Psoas muscle (tissue), 8 donors: ENCODE data around the gene ZIC4. TPM values are rescaled to one million over a fixed set of nuclear protein-coding genes. Genes with fewer than 3 reads are reported as not detected.

Experiments
- ATAC-seq, 4 donors: fragments of 200-7000 bp; cut with Tn5 transposase; one replicate each; pipeline ENCODE4 v1.9.1; 2020; ENCODE audit warnings: moderate library complexity in 3 of 4, mild to moderate bottlenecking in 2 of 4
- DNase-seq, 2 donors: peaks; one replicate each; pipeline ENCODE4 v3.0.0-alpha.2; 2020
- H3K27ac ChIP-seq: fragments of 200-600 bp; one replicate; pipeline ENCODE4 v1.8.0; 2022
- H3K27me3 ChIP-seq, 3 donors: fragments of 200-600 bp in 1 of 3; one replicate each; pipeline versions ENCODE4 v1.6.1 to v1.8.0; 2013 to 2022; ENCODE audit warnings: low read length in 2 of 3, mild to moderate bottlenecking in 2 of 3, moderate library complexity in 1 of 3; ENCODE audit not compliant: insufficient read depth in 3 of 3
- H3K36me3 ChIP-seq, 2 donors: fragments of 200-600 bp in 1 of 2; one replicate each; pipeline versions ENCODE4 v1.6.1 to v1.8.0; 2013 to 2022; ENCODE audit warnings: low read depth in 1 of 2, mild to moderate bottlenecking in 1 of 2, moderate library complexity in 1 of 2; ENCODE audit not compliant: insufficient read depth in 1 of 2
- H3K4me1 ChIP-seq: fragments of 200-600 bp; one replicate; pipeline ENCODE4 v1.8.0; 2022
- H3K4me3 ChIP-seq: fragments of 200-600 bp; one replicate; pipeline ENCODE4 v1.8.0; 2022; ENCODE audit warnings: mild to moderate bottlenecking
- H3K9me3 ChIP-seq: fragments of 200-600 bp; one replicate; pipeline ENCODE4 v1.8.0; 2022
- WGBS, 3 donors: extraction: QIAGEN DNeasy Blood & Tissue Kit; methylation state at CpG; one replicate each; pipeline versions ENCODE4 v1.1.6 to v1.1.7; 2013; 5-methylcytosine and 5-hydroxymethylcytosine counted together
- intact Hi-C, 2 donors: fragments of 100-400 bp; cut with DNase I; formaldehyde crosslinking; loops; one replicate each; pipeline versions ENCODE4 v1.11.0 to v1.14.2; 2022
- polyA plus RNA-seq, 3 donors: library from polyadenylated mRNA; stranded (reverse); fragments of 200-250 nt; gene quantifications; one replicate each; pipeline ENCODE4 v1.2.3, GENCODE V29; 2013
- total RNA-seq, 4 donors: library from RNA; stranded (reverse); fragmentation: NEBNext Ultra II Directional in 2 of 4; extraction: Animal tissue kit (Norgen Biotek cat#: 25700) in 2 of 4; gene quantifications; one replicate each; pipeline versions ENCODE4 v1.2.1 to v1.2.4, GENCODE V29; 2021 to 2023
- TF ChIP-seq, protein P1 (sequence below): fragments of 200-600 bp; IDR thresholded peaks from one replicate; pipeline ENCODE4 v1.8.0; 2022; ENCODE audit warnings: antibody characterized with exemption
- donor health status: healthy with polysubstance abuse.
- donor health status: DM: no; HTN: no; CAD: no; lungs with moderate emphysema.
- donor health status: Bipolar disorder and iron deficiency.
- donor health status: healthy.
- donor health status: DM: yes; HTN: yes; CAD: no.
- donor health status: DM: no; HTN: no; CAD: no.
- donor health status: DM: no; HTN: no; CAD: no.
- donor health status: DM: yes; HTN: yes; CAD: no.

Gene ZIC4
- total and polyA plus RNA-seq, 7 donors, result 0.10 to 1.00 (median 0.46) TPM

DNA sequence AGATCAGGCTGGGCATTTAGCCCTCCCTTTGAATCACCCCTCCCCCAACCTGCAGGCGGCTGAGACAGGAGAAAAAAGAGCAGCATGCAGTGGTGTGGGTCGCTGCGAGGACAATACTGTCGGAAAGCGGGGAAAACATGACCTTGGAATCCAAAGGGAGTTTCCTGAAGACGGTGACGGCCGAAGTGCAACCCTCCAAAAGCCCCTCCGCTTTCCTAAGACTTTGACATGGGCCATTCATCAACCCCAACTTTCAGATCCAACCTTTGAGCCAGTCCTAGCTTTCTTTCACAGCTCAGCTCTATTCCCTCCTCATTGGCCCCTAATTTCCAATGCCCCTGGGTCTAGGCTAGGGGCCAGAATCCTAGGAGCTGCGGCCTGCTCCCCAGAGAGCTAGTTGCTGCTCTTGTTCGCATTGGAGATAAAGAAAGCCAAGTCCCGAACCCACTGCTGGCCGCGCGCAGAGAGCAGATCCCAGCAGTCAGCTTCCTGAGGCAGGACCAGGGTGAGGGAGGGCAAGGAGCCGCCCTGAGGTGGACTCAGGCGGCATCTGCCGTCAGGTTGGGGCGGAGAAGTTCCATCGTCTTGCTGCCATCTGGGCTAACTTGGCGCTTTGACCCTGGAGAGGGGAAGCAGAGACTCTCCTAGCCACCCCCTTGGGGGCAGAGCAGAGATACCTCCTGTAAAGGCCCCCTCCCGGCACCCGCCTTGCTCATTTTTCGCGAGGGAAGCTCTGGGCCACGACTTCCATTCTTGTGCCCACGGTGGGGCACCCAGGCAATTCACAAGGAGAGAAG, 914 bp downstream of the ZIC4 start:
- Histone ChIP-seq H3K4me1 (peaks cover 2% of the 10 kb centered on the region), H3K4me3 (no peak overlapping the region), H3K27ac (no peak overlapping the region), H3K27me3 (peaks cover 0 to 48% (median 8%) of the 10 kb centered on the region in 3 donors), H3K9me3 (no peaks in the 10 kb centered on the region), H3K36me3 (no peaks in the 10 kb centered on the region)
- whole genome bisulfite sequencing, 3 donors, result 61 to 72% (median 62%) methylated on average over 27 of the region's 27 CpGs
- DNase-seq (no peak), ATAC-seq (no peak)
- intact Hi-C loops, result no loop called here
- TF ChIP-seq, protein P1, sequence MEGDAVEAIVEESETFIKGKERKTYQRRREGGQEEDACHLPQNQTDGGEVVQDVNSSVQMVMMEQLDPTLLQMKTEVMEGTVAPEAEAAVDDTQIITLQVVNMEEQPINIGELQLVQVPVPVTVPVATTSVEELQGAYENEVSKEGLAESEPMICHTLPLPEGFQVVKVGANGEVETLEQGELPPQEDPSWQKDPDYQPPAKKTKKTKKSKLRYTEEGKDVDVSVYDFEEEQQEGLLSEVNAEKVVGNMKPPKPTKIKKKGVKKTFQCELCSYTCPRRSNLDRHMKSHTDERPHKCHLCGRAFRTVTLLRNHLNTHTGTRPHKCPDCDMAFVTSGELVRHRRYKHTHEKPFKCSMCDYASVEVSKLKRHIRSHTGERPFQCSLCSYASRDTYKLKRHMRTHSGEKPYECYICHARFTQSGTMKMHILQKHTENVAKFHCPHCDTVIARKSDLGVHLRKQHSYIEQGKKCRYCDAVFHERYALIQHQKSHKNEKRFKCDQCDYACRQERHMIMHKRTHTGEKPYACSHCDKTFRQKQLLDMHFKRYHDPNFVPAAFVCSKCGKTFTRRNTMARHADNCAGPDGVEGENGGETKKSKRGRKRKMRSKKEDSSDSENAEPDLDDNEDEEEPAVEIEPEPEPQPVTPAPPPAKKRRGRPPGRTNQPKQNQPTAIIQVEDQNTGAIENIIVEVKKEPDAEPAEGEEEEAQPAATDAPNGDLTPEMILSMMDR, result no peak

DNA sequence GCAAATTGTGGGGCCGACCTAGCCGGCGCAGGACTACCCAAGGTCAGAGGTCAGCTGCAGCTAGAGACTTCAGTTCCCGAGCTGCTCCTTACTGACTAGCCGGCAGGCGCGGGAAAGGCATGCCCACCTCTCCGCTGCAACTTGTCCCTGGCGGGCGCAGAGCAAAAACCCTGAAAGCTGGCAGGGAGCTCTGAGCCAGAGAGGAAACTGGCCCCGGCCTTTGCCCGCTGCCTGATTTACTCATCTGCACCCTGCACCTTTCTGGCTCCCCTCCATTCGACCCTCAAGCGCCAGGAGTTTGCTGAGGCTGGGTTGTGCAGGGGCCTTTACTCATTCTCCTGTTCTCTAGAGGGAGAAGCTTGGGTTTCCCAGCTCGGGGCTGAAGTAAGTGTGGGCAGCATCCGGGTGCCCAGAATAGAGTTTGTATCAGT, 1.5 kb downstream of the ZIC4 start:
- H3K27ac ChIP-seq, result no peak overlapping the region
- intact Hi-C loops, result no loop called here
- H3K27me3 ChIP-seq, result peaks cover 0 to 42% (median 8%) of the 10 kb centered on the region in 3 donors
- no peak overlapping the region for H3K4me3 ChIP-seq
- DNase-seq, result no peak
- no peaks in the 10 kb centered on the region for H3K4me1 ChIP-seq
- ATAC-seq, result no peak
- TF ChIP-seq, protein P1, result no peak
- H3K36me3 ChIP-seq, result no peaks in the 10 kb centered on the region
- no peaks in the 10 kb centered on the region for H3K9me3 ChIP-seq
- WGBS, 3 donors, result 55 to 70% (median 67%) methylated on average over 16 of the region's 16 CpGs

DNA sequence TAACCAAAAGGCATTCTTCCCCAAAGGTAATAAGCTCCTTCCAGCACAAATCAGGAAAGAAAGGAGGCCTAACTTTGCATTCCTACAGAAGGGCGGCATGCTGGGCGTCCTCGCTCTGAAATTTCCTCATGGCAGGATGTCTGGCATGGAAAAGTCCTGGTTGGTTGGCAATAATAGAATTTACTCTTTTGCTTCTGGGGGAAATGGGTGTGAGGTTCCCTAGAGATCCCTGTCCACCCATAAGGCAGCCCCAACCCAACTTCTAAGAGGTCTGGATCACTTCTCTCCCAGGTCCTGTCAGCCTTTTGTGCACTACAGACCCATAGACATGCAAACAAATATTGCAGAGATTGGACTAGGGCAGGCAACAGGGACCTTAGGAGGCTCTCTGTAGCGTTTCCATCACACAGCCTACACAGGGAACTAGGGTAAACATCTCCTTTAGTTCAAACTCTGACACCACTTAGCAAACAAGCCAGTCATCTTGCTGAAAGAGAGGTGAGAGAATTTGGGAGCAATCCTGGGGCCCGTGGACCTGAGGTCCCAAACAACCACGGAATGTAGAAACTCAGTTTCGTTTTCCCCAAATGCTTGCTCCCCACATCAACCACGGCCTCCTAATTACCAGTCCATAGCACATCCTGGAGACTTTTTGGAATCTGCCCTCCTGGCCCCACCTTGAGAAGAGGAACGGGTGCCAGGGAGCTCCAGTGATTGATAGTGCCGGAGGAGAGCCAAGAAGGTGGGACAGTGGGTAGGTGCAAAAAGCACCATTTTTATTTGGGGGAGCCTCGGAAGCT, 2.1 kb downstream of the ZIC4 start:
- intact Hi-C loops, result no loop called here
- 61 to 72% (median 70%) methylated on average over 11 of the region's 11 CpGs for WGBS, 3 donors

DNA sequence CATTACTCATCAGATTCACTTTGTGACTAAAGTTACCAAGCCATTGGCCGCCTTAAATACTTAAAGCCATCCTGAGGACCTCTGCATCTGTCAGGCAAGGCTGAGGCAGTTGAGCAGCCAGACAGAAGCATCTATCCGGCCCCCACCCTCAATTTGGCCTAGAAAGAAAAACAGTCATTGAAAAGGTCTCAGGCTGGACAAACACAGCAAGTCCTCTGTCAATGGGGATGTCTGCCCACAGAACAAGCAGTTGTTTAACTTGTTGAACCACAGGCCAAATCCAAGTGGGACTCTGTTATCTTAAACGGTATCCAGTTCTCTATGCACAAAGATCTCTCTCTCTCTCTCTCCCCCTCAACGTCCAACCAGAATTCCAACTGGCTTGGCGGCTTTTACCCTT, 2.8 kb downstream of the ZIC4 start:
- no peak overlapping the region for H3K4me3 ChIP-seq
- TF ChIP-seq, protein P1, result no peak
- intact Hi-C loops, result no loop called here
- ATAC-seq, result no peak
- no peaks in the 10 kb centered on the region for H3K36me3 ChIP-seq
- DNase-seq, result no peak
- 68 to 71% (median 69%) methylated on average over 5 of the region's 5 CpGs for WGBS, 3 donors
- H3K27me3 ChIP-seq, result peaks cover 0 to 29% (median 5%) of the 10 kb centered on the region in 3 donors
- H3K4me1 ChIP-seq, result no peaks in the 10 kb centered on the region
- no peak overlapping the region for H3K27ac ChIP-seq
- no peaks in the 10 kb centered on the region for H3K9me3 ChIP-seq

More for the DNA sequence above, 2.1 kb downstream of the ZIC4 start:
- ATAC-seq, result no peak
- no peaks in the 10 kb centered on the region for H3K4me1 ChIP-seq
- H3K36me3 ChIP-seq, result no peaks in the 10 kb centered on the region
- no peaks in the 10 kb centered on the region for H3K9me3 ChIP-seq
- no peak overlapping the region for H3K4me3 ChIP-seq
- TF ChIP-seq, protein P1, result no peak
- no peak for DNase-seq
- H3K27ac ChIP-seq, result no peak overlapping the region
- H3K27me3 ChIP-seq, result peaks cover 0 to 36% (median 8%) of the 10 kb centered on the region in 3 donors
